Liver (tissue), 9 donors: ENCODE data around the gene DNAH7. TPM values are rescaled to one million over a fixed set of nuclear protein-coding genes. Genes with fewer than 3 reads are reported as not detected.

Experiments used
- DNase-seq: peaks from one replicate; pipeline ENCODE4 v3.0.0-alpha.2; 2017; ENCODE audit warnings: low spot score
- H3K27ac ChIP-seq, 2 donors: one replicate each; pipeline ENCODE4 v1.7.0; 2013; ENCODE audit warnings: inconsistent platforms in 2 of 2, low read length in 2 of 2, control low read depth in 1 of 2, low read depth in 1 of 2, mild to moderate bottlenecking in 1 of 2
- H3K27me3 ChIP-seq, 4 donors: one replicate each; pipeline versions ENCODE4 v1.6.1 to v1.7.0; 2013; ENCODE audit warnings: low read length in 3 of 4, inconsistent platforms in 1 of 4, mild to moderate bottlenecking in 1 of 4, moderate library complexity in 1 of 4; ENCODE audit not compliant: control insufficient read depth in 4 of 4, insufficient read depth in 4 of 4
- H3K36me3 ChIP-seq, 4 donors: one replicate each; pipeline versions ENCODE4 v1.6.1 to v1.7.0; 2013; ENCODE audit warnings: low read length in 3 of 4, mild to moderate bottlenecking in 3 of 4, low read depth in 1 of 4, moderate library complexity in 1 of 4; ENCODE audit not compliant: control insufficient read depth in 4 of 4, insufficient read depth in 3 of 4
- H3K4me1 ChIP-seq, 4 donors: one replicate each; pipeline versions ENCODE4 v1.6.1 to v1.7.0; 2013; ENCODE audit warnings: low read length in 3 of 4, mild to moderate bottlenecking in 3 of 4, moderate library complexity in 1 of 4; ENCODE audit not compliant: control insufficient read depth in 4 of 4, insufficient read depth in 4 of 4
- H3K4me3 ChIP-seq, 3 donors: one replicate each; pipeline versions ENCODE4 v1.6.1 to v1.7.0; 2013; ENCODE audit warnings: low read length in 3 of 3, control low read depth in 1 of 3, low read depth in 1 of 3, mild to moderate bottlenecking in 1 of 3
- H3K9ac ChIP-seq, 2 donors: one replicate each; pipeline ENCODE4 v1.7.0; 2013; ENCODE audit warnings: low read length in 2 of 2, mild to moderate bottlenecking in 2 of 2, moderate library complexity in 2 of 2, control low read depth in 1 of 2, low read depth in 1 of 2
- H3K9me3 ChIP-seq, 4 donors: one replicate each; pipeline versions ENCODE4 v1.6.1 to v1.7.0; 2013; ENCODE audit warnings: low read length in 3 of 4; ENCODE audit not compliant: control insufficient read depth in 4 of 4
- ATF3 ChIP-seq: IDR thresholded peaks from 2 replicates; pipeline ENCODE4 v1.6.1; 2016; ENCODE audit warnings: antibody characterized with exemption
- CTCF ChIP-seq: fragments of 150-350 bp; IDR thresholded peaks from 2 replicates; pipeline ENCODE4 v1.5.1; 2017; ENCODE audit warnings: improper control_type of control experiment, low read depth, low read length; ENCODE audit not compliant: missing input control
- EGR1 ChIP-seq, 2 donors: IDR thresholded peaks; 2 replicates each; pipeline ENCODE4 v1.6.1; 2016 to 2018; ENCODE audit warnings: antibody characterized with exemption in 2 of 2, low read depth in 2 of 2
- FOXA1 ChIP-seq: IDR thresholded peaks from 2 replicates; pipeline ENCODE4 v1.6.1; 2016; ENCODE audit warnings: antibody characterized with exemption
- GABPA ChIP-seq, 2 donors: IDR thresholded peaks in 1 of 2; conservative IDR thresholded peaks in 1 of 2; 2 replicates each; pipeline ENCODE4 v1.6.1; 2016; ENCODE audit warnings: antibody characterized with exemption in 2 of 2, mild to moderate bottlenecking in 1 of 2, moderate library complexity in 1 of 2
- HNF4A ChIP-seq, 2 donors: conservative IDR thresholded peaks; 2 replicates each; pipeline ENCODE4 v1.6.1; 2016; ENCODE audit warnings: antibody characterized with exemption in 2 of 2, mild to moderate bottlenecking in 2 of 2
- JUND ChIP-seq, 2 donors: IDR thresholded peaks; 2 replicates each; pipeline ENCODE4 v1.6.1; 2016; ENCODE audit warnings: antibody characterized with exemption in 2 of 2
- RAD21 ChIP-seq, 2 donors: IDR thresholded peaks; 2 replicates each; pipeline ENCODE4 v1.6.1; 2016; ENCODE audit warnings: antibody characterized with exemption in 2 of 2, mild to moderate bottlenecking in 2 of 2
- RXRA ChIP-seq, 2 donors: IDR thresholded peaks; 2 replicates each; pipeline ENCODE4 v1.6.1; 2017 to 2018; ENCODE audit warnings: antibody characterized with exemption in 2 of 2, mild to moderate bottlenecking in 1 of 2
- SP1 ChIP-seq: IDR thresholded peaks from 2 replicates; pipeline ENCODE4 v1.6.1; 2018; ENCODE audit warnings: antibody characterized with exemption, mild to moderate bottlenecking
- YY1 ChIP-seq: IDR thresholded peaks from 2 replicates; pipeline ENCODE4 v1.6.1; 2016; ENCODE audit warnings: antibody characterized with exemption, mild to moderate bottlenecking
- ZBTB33 ChIP-seq: IDR thresholded peaks from 2 replicates; pipeline ENCODE4 v1.6.1; 2016; ENCODE audit warnings: antibody characterized with exemption
- WGBS: extraction: QIAGEN DNeasy Blood & Tissue Kit; methylation state at CpG from one replicate; pipeline ENCODE4 v1.1.7; 2013; 5-methylcytosine and 5-hydroxymethylcytosine counted together
- polyA plus RNA-seq, 2 donors: library from polyadenylated mRNA; stranded (reverse) in 1 of 2; unstranded in 1 of 2; fragments of 200-250 nt in 1 of 2; fragments of >200 nt in 1 of 2; fragmentation: Nextera tagmentation in 1 of 2; extraction: Ambion mirVana in 1 of 2; gene quantifications; one replicate each; pipeline versions ENCODE4 v1.2.1 to v1.2.3, GENCODE V29; 2013 to 2015
- total RNA-seq, 2 donors: library from RNA; depleted of rRNA; stranded (reverse); fragments of >200 nt; gene quantifications; one replicate each; pipeline ENCODE4 v1.2.3, GENCODE V29; 2014
- TF ChIP-seq, protein P1 (sequence below): IDR thresholded peaks from 2 replicates; pipeline ENCODE4 v1.6.1; 2016; ENCODE audit warnings: antibody characterized with exemption
- donor health status: healthy.
- donor health status: healthy.
- donor health status: healthy.
- donor health status: healthy.
- donor health status: healthy.

The DNAH7 gene
- total and polyA plus RNA-seq, 4 donors, result under 0.01 to 0.50 (median 0.07) TPM

DNA sequence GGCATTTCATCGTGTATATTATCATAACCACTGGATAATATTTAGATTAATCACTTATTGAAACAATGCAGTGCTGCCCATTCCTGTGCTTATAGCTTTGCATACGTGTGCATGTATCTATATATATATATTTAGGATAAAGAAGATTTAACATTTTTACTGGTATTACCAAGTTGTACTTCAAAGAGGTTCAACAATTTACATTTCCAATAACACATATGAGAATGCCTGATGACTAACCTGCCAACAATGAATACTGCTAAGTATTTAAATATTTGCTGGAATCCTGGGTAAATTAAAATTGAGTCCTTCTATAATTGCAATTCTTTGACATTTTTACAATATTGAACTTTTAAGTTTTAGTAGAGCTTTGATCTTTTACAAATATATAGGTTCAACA lies 300.2 kb downstream of the DNAH7 start:
- Histone ChIP-seq H3K9me3 (peaks cover 0 to 6% (median 2%) of the 10 kb centered on the region in 4 donors), H3K4me3 (no peak overlapping the region), H3K27ac (no peak overlapping the region), H3K9ac (no peak overlapping the region), H3K27me3 (no peaks in the 10 kb centered on the region), H3K4me1 (no peaks in the 10 kb centered on the region), H3K36me3 (no peaks in the 10 kb centered on the region)
- 60% methylated on average over 2 of the region's 2 CpGs for WGBS
- TF ChIP-seq HNF4A (conservative IDR thresholded peaks at IDR 0.05), result no peak
- TF ChIP-seq YY1, result no peak
- no peak for TF ChIP-seq SP1
- no peak for TF ChIP-seq GABPA (IDR thresholded peaks at IDR 0.05 in 1 of 2, conservative IDR thresholded peaks at IDR 0.05 in 1 of 2)
- TF ChIP-seq RXRA (IDR thresholded peaks at IDR 0.05), result no peak
- no peak for TF ChIP-seq RAD21 (IDR thresholded peaks at IDR 0.05)
- DNase-seq, result no peak

- H3K27me3 ChIP-seq, result no peaks in the 10 kb centered on the region
- no peak for DNase-seq
- WGBS, result 99% methylated on average over 1 of the region's 1 CpG
- no peak overlapping the region for H3K9ac ChIP-seq
- no peaks in the 10 kb centered on the region for H3K36me3 ChIP-seq
- no peak overlapping the region for H3K4me3 ChIP-seq
- no peaks in the 10 kb centered on the region for H3K4me1 ChIP-seq
- no peak overlapping the region for H3K27ac ChIP-seq
- peaks cover 1 to 6% (median 2%) of the 10 kb centered on the region in 4 donors for H3K9me3 ChIP-seq
- TF ChIP-seq EGR1 (IDR thresholded peaks at IDR 0.05; ENCODE audit: low read depth in 2 of 2) (no peak), YY1 (no peak), GABPA (IDR thresholded peaks at IDR 0.05 in 1 of 2, conservative IDR thresholded peaks at IDR 0.05 in 1 of 2) (no peak), SP1 (no peak)
Measured at GRCh38 chr2:195766691-195767090, 301.9 kb downstream of the DNAH7 start.

- peaks cover 0 to 8% (median 2%) of the 10 kb centered on the region in 4 donors for H3K9me3 ChIP-seq
- TF ChIP-seq ATF3 (no peak), YY1 (no peak), ZBTB33 (no peak), CTCF (no peak), JUND (IDR thresholded peaks at IDR 0.05) (no peak), RXRA (IDR thresholded peaks at IDR 0.05) (no peak), FOXA1 (no peak), HNF4A (conservative IDR thresholded peaks at IDR 0.05) (no peak)
- TF ChIP-seq, protein P1, sequence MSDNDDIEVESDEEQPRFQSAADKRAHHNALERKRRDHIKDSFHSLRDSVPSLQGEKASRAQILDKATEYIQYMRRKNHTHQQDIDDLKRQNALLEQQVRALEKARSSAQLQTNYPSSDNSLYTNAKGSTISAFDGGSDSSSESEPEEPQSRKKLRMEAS, result no peak
Measured at GRCh38 chr2:195763866-195764265, 304.8 kb downstream of the DNAH7 start.

More at GRCh38 chr2:195763866-195764265, 304.8 kb downstream of the DNAH7 start:
- H3K4me1 ChIP-seq, result no peaks in the 10 kb centered on the region
- no peak for DNase-seq
- no peak overlapping the region for H3K4me3 ChIP-seq
- no peaks in the 10 kb centered on the region for H3K36me3 ChIP-seq
- H3K9ac ChIP-seq, result no peak overlapping the region
- H3K27me3 ChIP-seq, result no peaks in the 10 kb centered on the region
- H3K27ac ChIP-seq, result no peak overlapping the region
